Measurements from ENCODE around the gene CANX. TPM values are rescaled to one million over a fixed set of nuclear protein-coding genes. Genes with fewer than 3 reads are reported as not detected.
"Not testable (repeated sequence)": the region's sequence is repeated elsewhere in the genome, so short reads cannot be mapped to it uniquely, and the experiment has no call there.

The CANX gene
- total RNA-seq, 1 experiment from 2014 or later, result 766 TPM

DNA sequence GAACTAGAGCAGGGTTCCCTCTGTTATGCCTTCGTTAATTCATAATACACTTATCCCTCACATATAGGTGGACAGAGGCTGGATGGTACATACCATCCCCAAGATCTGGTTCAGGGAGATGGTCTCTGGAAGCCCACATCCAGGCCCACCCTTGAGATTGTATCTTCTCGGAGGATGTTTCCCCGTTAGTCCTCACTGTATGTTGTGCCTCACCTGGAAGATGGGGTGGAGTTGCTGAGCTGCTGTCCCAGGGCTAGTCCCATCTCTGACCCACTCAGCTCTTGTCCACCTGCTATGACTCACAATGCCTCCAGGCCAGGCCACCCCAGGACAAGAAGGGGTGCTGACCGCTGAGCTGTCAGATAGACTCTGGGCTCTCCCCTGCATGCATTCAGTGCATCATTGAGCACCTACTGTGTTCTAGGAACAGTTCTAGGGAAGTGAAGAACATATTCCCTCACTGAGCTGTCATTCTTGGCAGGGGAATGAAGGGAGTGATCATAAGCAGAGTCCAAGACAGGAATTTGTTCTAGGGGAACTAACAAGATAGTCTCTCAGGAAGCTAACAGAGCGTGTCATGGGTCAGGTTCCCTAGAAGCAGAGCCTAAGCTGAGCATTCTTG lies 17.9 kb upstream of the CANX start, which contains the start of gene CBY3:
Gene CBY3 (minus strand): TSS at position 255 of the 622 bp plus-strand sequence. CDS start 116 bp downstream, at position 139.
- Histone ChIP-seq H3K9ac (ENCODE audit: low read length) (no peak within 1 kb of the TSS), H3K4me1 (ENCODE audit: control insufficient read depth in 1 of 2, insufficient read depth in 2 of 2, low read length in 2 of 2) (peaks cover 12 to 18% of the 10 kb centered on the region in 2 experiments), H3K27me3 (ENCODE audit: insufficient read depth, low read length) (no peaks in the 10 kb centered on the region), H3K36me3 (ENCODE audit: control insufficient read depth in 1 of 2, insufficient read depth in 2 of 2, low read length in 2 of 2) (no peaks in the 10 kb centered on the region), H3K4me2 (ENCODE audit: low read length) (no peak within 1 kb of the TSS), H4K20me1 (ENCODE audit: insufficient read depth) (no peaks in the 10 kb centered on the region), H3K9me2 (ENCODE audit: insufficient read depth) (no peaks in the 10 kb centered on the region), H3K9me3 (ENCODE audit: control insufficient read depth in 1 of 2, insufficient read depth in 1 of 2, low read depth in 1 of 2, low read length in 2 of 2) (no peaks in the 10 kb centered on the region), H2AFZ (ENCODE audit: low read depth, low read length, poor library complexity, severe bottlenecking) (no peak within 1 kb of the TSS), H3K4me3 (replicated peaks in 1 of 2; ENCODE audit: low read depth in 1 of 2, low read length in 2 of 2) (no peak within 1 kb of the TSS), H3K79me2 (ENCODE audit: insufficient read depth, low read length) (peaks cover 21% of the 10 kb centered on the region), H3K27ac (ENCODE audit: low read depth, low read length) (no peak within 1 kb of the TSS)
- CTCF ChIA-PET, result interaction anchor here (0.8 to 1.1 kb wide), 2 partner anchors 12 kb away, joined by 3 to 4 read pairs; no protein-coding TSS in a partner anchor
- TF ChIP-seq, protein P1, sequence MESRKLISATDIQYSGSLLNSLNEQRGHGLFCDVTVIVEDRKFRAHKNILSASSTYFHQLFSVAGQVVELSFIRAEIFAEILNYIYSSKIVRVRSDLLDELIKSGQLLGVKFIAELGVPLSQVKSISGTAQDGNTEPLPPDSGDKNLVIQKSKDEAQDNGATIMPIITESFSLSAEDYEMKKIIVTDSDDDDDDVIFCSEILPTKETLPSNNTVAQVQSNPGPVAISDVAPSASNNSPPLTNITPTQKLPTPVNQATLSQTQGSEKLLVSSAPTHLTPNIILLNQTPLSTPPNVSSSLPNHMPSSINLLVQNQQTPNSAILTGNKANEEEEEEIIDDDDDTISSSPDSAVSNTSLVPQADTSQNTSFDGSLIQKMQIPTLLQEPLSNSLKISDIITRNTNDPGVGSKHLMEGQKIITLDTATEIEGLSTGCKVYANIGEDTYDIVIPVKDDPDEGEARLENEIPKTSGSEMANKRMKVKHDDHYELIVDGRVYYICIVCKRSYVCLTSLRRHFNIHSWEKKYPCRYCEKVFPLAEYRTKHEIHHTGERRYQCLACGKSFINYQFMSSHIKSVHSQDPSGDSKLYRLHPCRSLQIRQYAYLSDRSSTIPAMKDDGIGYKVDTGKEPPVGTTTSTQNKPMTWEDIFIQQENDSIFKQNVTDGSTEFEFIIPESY (IDR thresholded peaks at IDR 0.05; ENCODE audit: extremely low read depth, insufficient replicate concordance, low read length), result no peak
- TF ChIP-seq ZFX (IDR thresholded peaks at IDR 0.05) (no peak), POLR2AphosphoS5 (IDR thresholded peaks at IDR 0.05; ENCODE audit: low read depth, low read length) (no peak), JUND (IDR thresholded peaks at IDR 0.05) (no peak), POLR2A (IDR thresholded peaks at IDR 0.05; ENCODE audit: borderline replicate concordance, extremely low read depth, insufficient read depth, insufficient read length) (no peak), CEBPB (IDR thresholded peaks at IDR 0.05; ENCODE audit: low read depth) (no peak), EGR1 (IDR thresholded peaks at IDR 0.05; ENCODE audit: low read depth) (no peak), RAD21 (IDR thresholded peaks at IDR 0.05; ENCODE audit: low read depth) (no peak), TCF7L2 (IDR thresholded peaks at IDR 0.05; ENCODE audit: borderline replicate concordance, extremely low read depth, insufficient read depth, insufficient read length) (no peak)
- TF ChIP-seq, protein P2, sequence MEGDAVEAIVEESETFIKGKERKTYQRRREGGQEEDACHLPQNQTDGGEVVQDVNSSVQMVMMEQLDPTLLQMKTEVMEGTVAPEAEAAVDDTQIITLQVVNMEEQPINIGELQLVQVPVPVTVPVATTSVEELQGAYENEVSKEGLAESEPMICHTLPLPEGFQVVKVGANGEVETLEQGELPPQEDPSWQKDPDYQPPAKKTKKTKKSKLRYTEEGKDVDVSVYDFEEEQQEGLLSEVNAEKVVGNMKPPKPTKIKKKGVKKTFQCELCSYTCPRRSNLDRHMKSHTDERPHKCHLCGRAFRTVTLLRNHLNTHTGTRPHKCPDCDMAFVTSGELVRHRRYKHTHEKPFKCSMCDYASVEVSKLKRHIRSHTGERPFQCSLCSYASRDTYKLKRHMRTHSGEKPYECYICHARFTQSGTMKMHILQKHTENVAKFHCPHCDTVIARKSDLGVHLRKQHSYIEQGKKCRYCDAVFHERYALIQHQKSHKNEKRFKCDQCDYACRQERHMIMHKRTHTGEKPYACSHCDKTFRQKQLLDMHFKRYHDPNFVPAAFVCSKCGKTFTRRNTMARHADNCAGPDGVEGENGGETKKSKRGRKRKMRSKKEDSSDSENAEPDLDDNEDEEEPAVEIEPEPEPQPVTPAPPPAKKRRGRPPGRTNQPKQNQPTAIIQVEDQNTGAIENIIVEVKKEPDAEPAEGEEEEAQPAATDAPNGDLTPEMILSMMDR (IDR thresholded peaks at IDR 0.05 in 2 of 3, conservative IDR thresholded peaks at IDR 0.05 in 1 of 3; ENCODE audit: borderline replicate concordance in 1 of 3, insufficient read depth in 1 of 3, low read depth in 2 of 3, low read length in 2 of 3), result no peak
- TF ChIP-seq, protein P3, sequence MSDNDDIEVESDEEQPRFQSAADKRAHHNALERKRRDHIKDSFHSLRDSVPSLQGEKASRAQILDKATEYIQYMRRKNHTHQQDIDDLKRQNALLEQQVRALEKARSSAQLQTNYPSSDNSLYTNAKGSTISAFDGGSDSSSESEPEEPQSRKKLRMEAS (IDR thresholded peaks at IDR 0.05), result no peak
- TF ChIP-seq, protein P4, sequence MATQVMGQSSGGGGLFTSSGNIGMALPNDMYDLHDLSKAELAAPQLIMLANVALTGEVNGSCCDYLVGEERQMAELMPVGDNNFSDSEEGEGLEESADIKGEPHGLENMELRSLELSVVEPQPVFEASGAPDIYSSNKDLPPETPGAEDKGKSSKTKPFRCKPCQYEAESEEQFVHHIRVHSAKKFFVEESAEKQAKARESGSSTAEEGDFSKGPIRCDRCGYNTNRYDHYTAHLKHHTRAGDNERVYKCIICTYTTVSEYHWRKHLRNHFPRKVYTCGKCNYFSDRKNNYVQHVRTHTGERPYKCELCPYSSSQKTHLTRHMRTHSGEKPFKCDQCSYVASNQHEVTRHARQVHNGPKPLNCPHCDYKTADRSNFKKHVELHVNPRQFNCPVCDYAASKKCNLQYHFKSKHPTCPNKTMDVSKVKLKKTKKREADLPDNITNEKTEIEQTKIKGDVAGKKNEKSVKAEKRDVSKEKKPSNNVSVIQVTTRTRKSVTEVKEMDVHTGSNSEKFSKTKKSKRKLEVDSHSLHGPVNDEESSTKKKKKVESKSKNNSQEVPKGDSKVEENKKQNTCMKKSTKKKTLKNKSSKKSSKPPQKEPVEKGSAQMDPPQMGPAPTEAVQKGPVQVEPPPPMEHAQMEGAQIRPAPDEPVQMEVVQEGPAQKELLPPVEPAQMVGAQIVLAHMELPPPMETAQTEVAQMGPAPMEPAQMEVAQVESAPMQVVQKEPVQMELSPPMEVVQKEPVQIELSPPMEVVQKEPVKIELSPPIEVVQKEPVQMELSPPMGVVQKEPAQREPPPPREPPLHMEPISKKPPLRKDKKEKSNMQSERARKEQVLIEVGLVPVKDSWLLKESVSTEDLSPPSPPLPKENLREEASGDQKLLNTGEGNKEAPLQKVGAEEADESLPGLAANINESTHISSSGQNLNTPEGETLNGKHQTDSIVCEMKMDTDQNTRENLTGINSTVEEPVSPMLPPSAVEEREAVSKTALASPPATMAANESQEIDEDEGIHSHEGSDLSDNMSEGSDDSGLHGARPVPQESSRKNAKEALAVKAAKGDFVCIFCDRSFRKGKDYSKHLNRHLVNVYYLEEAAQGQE (IDR thresholded peaks at IDR 0.05; ENCODE audit: low read depth), result no peak
- ATAC-seq (no peak), DNase-seq (ENCODE audit: low read depth, low spot score) (no peak)
- RAD21 ChIA-PET (ENCODE audit: low non-redundant PET in 1 of 2, low total read pairs in 2 of 2, uncharacterized antibody in 2 of 2, unreplicated experiment in 2 of 2), result no interaction called here
- BruUV-seq (replicated peaks), result no TSS peak
- POLR2A ChIA-PET, result interaction anchor here (1.4 kb wide), 1 partner anchor 57 kb away, joined by 4 read pairs; the partner anchor contains the start of gene HNRNPH1
- intact Hi-C loops (cut with micrococcal nuclease), result no loop called here

DNA sequence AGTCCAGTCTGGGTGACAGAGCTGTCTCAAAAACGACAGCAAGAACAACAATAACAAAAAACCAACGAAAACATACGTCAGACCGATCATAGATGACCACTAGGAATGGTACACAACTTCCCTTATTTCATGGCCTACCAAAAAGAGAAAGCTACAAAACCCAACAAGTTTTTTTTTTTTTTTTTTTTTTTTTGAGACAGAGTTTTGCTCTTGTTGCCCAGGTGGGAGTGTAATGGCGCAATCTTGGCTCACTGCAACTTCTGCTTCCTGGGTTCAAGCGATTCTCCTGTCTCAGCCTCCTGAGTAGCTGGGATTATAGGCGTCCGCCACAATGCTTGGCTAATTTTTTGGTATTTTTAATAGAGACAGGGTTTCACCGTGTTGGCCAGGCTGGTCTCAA lies 9.6 kb upstream of the CANX start:
- H4K20me1 ChIP-seq (ENCODE audit: insufficient read depth); POLR2A ChIA-PET; H3K27ac ChIP-seq (ENCODE audit: low read depth, low read length); CTCF ChIA-PET; H3K9me3 ChIP-seq (ENCODE audit: control insufficient read depth in 1 of 2, insufficient read depth in 1 of 2, low read depth in 1 of 2, low read length in 2 of 2); H3K4me3 ChIP-seq (replicated peaks in 1 of 2; ENCODE audit: low read depth in 1 of 2, low read length in 2 of 2); H3K4me2 ChIP-seq (ENCODE audit: low read length); H3K4me1 ChIP-seq (ENCODE audit: control insufficient read depth in 1 of 2, insufficient read depth in 2 of 2, low read length in 2 of 2); H3K9me2 ChIP-seq (ENCODE audit: insufficient read depth); H3K79me2 ChIP-seq (ENCODE audit: insufficient read depth, low read length); H2AFZ ChIP-seq (ENCODE audit: low read depth, low read length, poor library complexity, severe bottlenecking); intact Hi-C loops (cut with micrococcal nuclease); H3K27me3 ChIP-seq (ENCODE audit: insufficient read depth, low read length); H3K36me3 ChIP-seq (ENCODE audit: control insufficient read depth in 1 of 2, insufficient read depth in 2 of 2, low read length in 2 of 2); DNase-seq (ENCODE audit: low read depth, low spot score); H3K9ac ChIP-seq (ENCODE audit: low read length); ATAC-seq; BruUV-seq (replicated peaks); RAD21 ChIA-PET (ENCODE audit: low non-redundant PET in 1 of 2, low total read pairs in 2 of 2, uncharacterized antibody in 2 of 2, unreplicated experiment in 2 of 2): not testable (repeated sequence)

Measured in HCT116 (cell line).